ENCODE results near the gene ALPK1. TPM values are rescaled to one million over a fixed set of nuclear protein-coding genes. Genes with fewer than 3 reads are reported as not detected.

Gene ALPK1
- polyA plus RNA-seq, 3 donors, result 5.3 to 14.2 (median 8.1) TPM

- H3K9me3 ChIP-seq (replicated peaks in 1 of 2; ENCODE audit: control insufficient read depth in 1 of 2, insufficient read depth in 1 of 2, low read length in 2 of 2), result no peaks in the 10 kb centered on the region
- H3K4me1 Mint-ChIP-seq, result peaks cover 83% of the 10 kb centered on the region
- H4K20me1 ChIP-seq (ENCODE audit: insufficient read depth, low read length), result peaks cover 4% of the 10 kb centered on the region
- DNase-seq, result no peak
- peaks cover 0 to 2% (median 0%) of the 10 kb centered on the region in 7 donors for H3K9me3 Mint-ChIP-seq
- H3K36me3 ChIP-seq (replicated peaks in 1 of 2; ENCODE audit: control insufficient read depth in 1 of 2, insufficient read depth in 2 of 2, low read length in 2 of 2), result peaks cover 0 to 2% of the 10 kb centered on the region in 2 donors
- H3K36me3 Mint-ChIP-seq, result peaks cover 8% of the 10 kb centered on the region in 2 donors
- H3K27me3 Mint-ChIP-seq (ENCODE audit: low read depth in 3 of 3), result no peaks in the 10 kb centered on the region
- peak overlapping the region in 1 of 3 experiments; percentile 93 for H3K4me3 ChIP-seq (replicated peaks in 1 of 3; ENCODE audit: low read depth in 2 of 3, low read length in 3 of 3)
- no peak overlapping the region for H2AFZ ChIP-seq (ENCODE audit: insufficient read depth, low read depth, low read length, poor library complexity, severe bottlenecking)
- H3K4me2 ChIP-seq (replicated peaks; ENCODE audit: extremely low read depth, low read length, poor library complexity, severe bottlenecking), result peak overlapping the region; percentile 2
- peak overlapping the region in 1 of 2 donors; percentile 11 for H3K4me3 Mint-ChIP-seq
- 86% methylated on average over 2 of the region's 4 CpGs for WGBS (ENCODE audit: insufficient coverage)
- peak overlapping the region in 1 of 7 donors; percentile 38 for H3K27ac Mint-ChIP-seq
- peaks cover 84% of the 10 kb centered on the region for H3K79me2 ChIP-seq (ENCODE audit: insufficient read depth, low read length)
- H3K9ac ChIP-seq (ENCODE audit: insufficient read depth, low read length, poor library complexity, severe bottlenecking), result no peak overlapping the region
- peaks cover 42 to 66% of the 10 kb centered on the region in 2 donors for H3K4me1 ChIP-seq (ENCODE audit: control insufficient read depth in 1 of 2, insufficient read depth in 2 of 2, low read length in 2 of 2)
- no peak overlapping the region for H3K27ac ChIP-seq (ENCODE audit: low read depth in 1 of 2, low read length in 2 of 2)
- TF ChIP-seq CTCF (IDR thresholded peaks at IDR 0.05), result no peak
- intact Hi-C loops (cut with micrococcal nuclease), result no loop called here
- H3K27me3 ChIP-seq (ENCODE audit: control insufficient read depth in 2 of 2, insufficient read depth in 2 of 2, low read length in 2 of 2), result no peaks in the 10 kb centered on the region
Observed at GRCh38 chr4:112282860-112283667, 14.1 kb upstream of the ALPK1 start.

GRCh38 chr4:112284166-112284565 lies 13.0 kb upstream of the ALPK1 start:
- H3K4me2 ChIP-seq (replicated peaks; ENCODE audit: extremely low read depth, low read length, poor library complexity, severe bottlenecking), result peak overlapping the region; percentile 97
- Mint-ChIP-seq H3K4me3 (peak overlapping the region; percentile 94 to 96), H3K9me3 (peaks cover 0 to 2% (median 0%) of the 10 kb centered on the region in 7 donors), H3K4me1 (peaks cover 86% of the 10 kb centered on the region), H3K27ac (peak overlapping the region in 5 of 7 donors; percentile 37 to 92 (median 91)), H3K36me3 (peaks cover 6 to 7% of the 10 kb centered on the region in 2 donors), H3K27me3 (ENCODE audit: low read depth in 3 of 3) (no peaks in the 10 kb centered on the region)
- WGBS (ENCODE audit: insufficient coverage), result 8% methylated on average over 2 of the region's 6 CpGs
- H3K4me1 ChIP-seq (ENCODE audit: control insufficient read depth in 1 of 2, insufficient read depth in 2 of 2, low read length in 2 of 2), result peaks cover 46 to 71% of the 10 kb centered on the region in 2 donors
- peak overlapping the region in 1 of 2 donors; percentile 86 for H3K27ac ChIP-seq (ENCODE audit: low read depth in 1 of 2, low read length in 2 of 2)
- intact Hi-C loops (cut with micrococcal nuclease), result no loop called here
- no peaks in the 10 kb centered on the region for H3K36me3 ChIP-seq (replicated peaks in 1 of 2; ENCODE audit: control insufficient read depth in 1 of 2, insufficient read depth in 2 of 2, low read length in 2 of 2)
- H3K27me3 ChIP-seq (ENCODE audit: control insufficient read depth in 2 of 2, insufficient read depth in 2 of 2, low read length in 2 of 2), result no peaks in the 10 kb centered on the region
- H3K79me2 ChIP-seq (ENCODE audit: insufficient read depth, low read length), result peaks cover 73% of the 10 kb centered on the region
- no peaks in the 10 kb centered on the region for H3K9me3 ChIP-seq (replicated peaks in 1 of 2; ENCODE audit: control insufficient read depth in 1 of 2, insufficient read depth in 1 of 2, low read length in 2 of 2)
- peak overlapping the region; percentile 92 for H2AFZ ChIP-seq (ENCODE audit: insufficient read depth, low read depth, low read length, poor library complexity, severe bottlenecking)
- H4K20me1 ChIP-seq (ENCODE audit: insufficient read depth, low read length), result peaks cover 4% of the 10 kb centered on the region
- H3K4me3 ChIP-seq (replicated peaks in 1 of 3; ENCODE audit: low read depth in 2 of 3, low read length in 3 of 3), result peak overlapping the region; percentile 53 to 93 (median 61)
- DNase-seq, result no peak
- H3K9ac ChIP-seq (ENCODE audit: insufficient read depth, low read length, poor library complexity, severe bottlenecking), result peak overlapping the region; percentile 77
- no peak for TF ChIP-seq CTCF (IDR thresholded peaks at IDR 0.05)

Measured in CD14-positive monocyte (primary cell).